ENCODE results near the gene FAM107B. TPM values are rescaled to one million over a fixed set of nuclear protein-coding genes. Genes with fewer than 3 reads are reported as not detected.

FAM107B gene
- total RNA-seq, 1 experiment from 2014 or later: 41.6 TPM

DNA sequence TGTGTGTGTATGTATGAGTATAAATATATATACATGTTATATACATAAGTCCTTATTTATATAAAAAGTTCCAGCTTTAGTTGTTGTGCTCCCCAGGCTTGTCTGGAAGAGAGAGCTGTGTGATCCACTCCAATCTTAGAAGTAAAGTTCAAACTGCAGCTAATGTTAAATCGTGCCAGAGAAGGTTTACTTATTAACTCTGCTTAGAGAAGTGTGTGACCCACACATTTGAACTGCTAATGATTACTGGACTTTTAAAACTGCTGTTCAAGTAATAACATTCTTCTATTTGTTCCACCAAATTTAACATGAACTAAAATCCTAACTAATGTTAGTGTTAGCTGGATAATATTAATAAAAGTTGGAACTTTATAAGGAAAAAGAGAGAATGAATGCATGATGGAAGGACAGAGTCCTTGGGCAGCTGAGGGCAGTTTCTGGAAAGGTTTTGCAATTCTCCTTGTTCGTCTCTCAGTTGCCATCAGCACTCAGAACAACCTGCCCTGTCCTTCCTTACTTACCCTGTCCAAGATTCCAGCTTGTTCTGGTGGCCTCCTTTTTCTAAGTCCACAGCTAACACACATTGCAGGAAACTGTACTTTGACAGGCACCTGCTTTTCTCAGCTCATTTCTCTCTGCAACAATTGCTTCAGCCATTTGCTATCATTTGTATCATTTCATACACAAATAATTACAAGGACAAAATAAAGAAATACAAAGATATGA, 162.6 kb downstream of the FAM107B start (continued):
- TF ChIP-seq, protein P1, sequence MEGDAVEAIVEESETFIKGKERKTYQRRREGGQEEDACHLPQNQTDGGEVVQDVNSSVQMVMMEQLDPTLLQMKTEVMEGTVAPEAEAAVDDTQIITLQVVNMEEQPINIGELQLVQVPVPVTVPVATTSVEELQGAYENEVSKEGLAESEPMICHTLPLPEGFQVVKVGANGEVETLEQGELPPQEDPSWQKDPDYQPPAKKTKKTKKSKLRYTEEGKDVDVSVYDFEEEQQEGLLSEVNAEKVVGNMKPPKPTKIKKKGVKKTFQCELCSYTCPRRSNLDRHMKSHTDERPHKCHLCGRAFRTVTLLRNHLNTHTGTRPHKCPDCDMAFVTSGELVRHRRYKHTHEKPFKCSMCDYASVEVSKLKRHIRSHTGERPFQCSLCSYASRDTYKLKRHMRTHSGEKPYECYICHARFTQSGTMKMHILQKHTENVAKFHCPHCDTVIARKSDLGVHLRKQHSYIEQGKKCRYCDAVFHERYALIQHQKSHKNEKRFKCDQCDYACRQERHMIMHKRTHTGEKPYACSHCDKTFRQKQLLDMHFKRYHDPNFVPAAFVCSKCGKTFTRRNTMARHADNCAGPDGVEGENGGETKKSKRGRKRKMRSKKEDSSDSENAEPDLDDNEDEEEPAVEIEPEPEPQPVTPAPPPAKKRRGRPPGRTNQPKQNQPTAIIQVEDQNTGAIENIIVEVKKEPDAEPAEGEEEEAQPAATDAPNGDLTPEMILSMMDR (IDR thresholded peaks at IDR 0.05 in 2 of 3, conservative IDR thresholded peaks at IDR 0.05 in 1 of 3; ENCODE audit: borderline replicate concordance in 1 of 3, insufficient read depth in 1 of 3, low read depth in 2 of 3, low read length in 2 of 3): no peak
- no peak for TF ChIP-seq EZH2 (IDR thresholded peaks at IDR 0.05)

DNA sequence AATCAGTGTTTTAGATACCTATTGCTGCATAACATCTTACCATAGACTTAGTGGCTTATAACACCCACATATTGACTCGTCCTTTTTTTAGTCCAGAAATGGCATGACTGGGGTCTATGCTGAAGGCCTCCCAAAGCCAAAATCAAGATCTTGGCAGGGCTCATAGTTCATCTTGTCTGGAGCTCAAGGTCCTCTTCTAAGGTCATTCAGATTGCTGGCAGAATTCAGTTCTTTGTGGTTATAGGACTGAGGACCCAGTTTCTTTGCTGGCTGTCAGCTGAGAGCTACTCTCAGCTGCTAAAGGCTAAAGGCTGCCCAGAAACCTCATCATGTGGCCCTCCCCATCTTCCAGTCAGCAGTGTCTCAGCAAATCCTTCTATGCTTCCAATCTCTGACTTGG, 165.5 kb downstream of the FAM107B start:
- no peaks in the 10 kb centered on the region for H4K20me1 ChIP-seq (ENCODE audit: insufficient read depth)
- intact Hi-C loops (cut with micrococcal nuclease): no loop called here
- DNase-seq (ENCODE audit: low read depth, low spot score) (no peak), ATAC-seq (no peak)
- H3K9ac ChIP-seq (ENCODE audit: low read length): no peak overlapping the region
- H3K9me2 ChIP-seq (ENCODE audit: insufficient read depth): no peaks in the 10 kb centered on the region
- no peak overlapping the region for H3K4me3 ChIP-seq (replicated peaks in 1 of 2; ENCODE audit: low read depth in 1 of 2, low read length in 2 of 2)
- RAD21 ChIA-PET (ENCODE audit: low non-redundant PET in 1 of 2, low total read pairs in 2 of 2, uncharacterized antibody in 2 of 2, unreplicated experiment in 2 of 2): no interaction called here
- TF ChIP-seq SP1 (IDR thresholded peaks at IDR 0.05; ENCODE audit: low read depth) (no peak), CEBPB (IDR thresholded peaks at IDR 0.05; ENCODE audit: low read depth) (no peak), POLR2AphosphoS5 (IDR thresholded peaks at IDR 0.05; ENCODE audit: low read depth, low read length) (no peak), JUND (IDR thresholded peaks at IDR 0.05) (no peak), YY1 (IDR thresholded peaks at IDR 0.05; ENCODE audit: extremely low read depth, insufficient replicate concordance, low read depth, low read length) (no peak), ZNF274 (IDR thresholded peaks at IDR 0.05; ENCODE audit: low read depth, low read length) (no peak), SRF (IDR thresholded peaks at IDR 0.05; ENCODE audit: low read depth) (no peak), FOSL1 (IDR thresholded peaks at IDR 0.05; ENCODE audit: low read depth) (no peak), EGR1 (IDR thresholded peaks at IDR 0.05; ENCODE audit: low read depth) (no peak), MAX (IDR thresholded peaks at IDR 0.05) (no peak)
- TF ChIP-seq, protein P2, sequence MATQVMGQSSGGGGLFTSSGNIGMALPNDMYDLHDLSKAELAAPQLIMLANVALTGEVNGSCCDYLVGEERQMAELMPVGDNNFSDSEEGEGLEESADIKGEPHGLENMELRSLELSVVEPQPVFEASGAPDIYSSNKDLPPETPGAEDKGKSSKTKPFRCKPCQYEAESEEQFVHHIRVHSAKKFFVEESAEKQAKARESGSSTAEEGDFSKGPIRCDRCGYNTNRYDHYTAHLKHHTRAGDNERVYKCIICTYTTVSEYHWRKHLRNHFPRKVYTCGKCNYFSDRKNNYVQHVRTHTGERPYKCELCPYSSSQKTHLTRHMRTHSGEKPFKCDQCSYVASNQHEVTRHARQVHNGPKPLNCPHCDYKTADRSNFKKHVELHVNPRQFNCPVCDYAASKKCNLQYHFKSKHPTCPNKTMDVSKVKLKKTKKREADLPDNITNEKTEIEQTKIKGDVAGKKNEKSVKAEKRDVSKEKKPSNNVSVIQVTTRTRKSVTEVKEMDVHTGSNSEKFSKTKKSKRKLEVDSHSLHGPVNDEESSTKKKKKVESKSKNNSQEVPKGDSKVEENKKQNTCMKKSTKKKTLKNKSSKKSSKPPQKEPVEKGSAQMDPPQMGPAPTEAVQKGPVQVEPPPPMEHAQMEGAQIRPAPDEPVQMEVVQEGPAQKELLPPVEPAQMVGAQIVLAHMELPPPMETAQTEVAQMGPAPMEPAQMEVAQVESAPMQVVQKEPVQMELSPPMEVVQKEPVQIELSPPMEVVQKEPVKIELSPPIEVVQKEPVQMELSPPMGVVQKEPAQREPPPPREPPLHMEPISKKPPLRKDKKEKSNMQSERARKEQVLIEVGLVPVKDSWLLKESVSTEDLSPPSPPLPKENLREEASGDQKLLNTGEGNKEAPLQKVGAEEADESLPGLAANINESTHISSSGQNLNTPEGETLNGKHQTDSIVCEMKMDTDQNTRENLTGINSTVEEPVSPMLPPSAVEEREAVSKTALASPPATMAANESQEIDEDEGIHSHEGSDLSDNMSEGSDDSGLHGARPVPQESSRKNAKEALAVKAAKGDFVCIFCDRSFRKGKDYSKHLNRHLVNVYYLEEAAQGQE (IDR thresholded peaks at IDR 0.05; ENCODE audit: low read depth): no peak
- TF ChIP-seq, protein P1 (IDR thresholded peaks at IDR 0.05 in 2 of 3, conservative IDR thresholded peaks at IDR 0.05 in 1 of 3; ENCODE audit: borderline replicate concordance in 1 of 3, insufficient read depth in 1 of 3, low read depth in 2 of 3, low read length in 2 of 3): no peak
- no peak overlapping the region for H3K27ac ChIP-seq (ENCODE audit: low read depth, low read length)
- H3K27me3 ChIP-seq (ENCODE audit: insufficient read depth, low read length): no peaks in the 10 kb centered on the region
- no peak overlapping the region for H2AFZ ChIP-seq (ENCODE audit: low read depth, low read length, poor library complexity, severe bottlenecking)
- no TSS peak for BruUV-seq (replicated peaks)
- H3K9me3 ChIP-seq (ENCODE audit: control insufficient read depth in 1 of 2, insufficient read depth in 1 of 2, low read depth in 1 of 2, low read length in 2 of 2): no peaks in the 10 kb centered on the region
- H3K4me2 ChIP-seq (ENCODE audit: low read length): no peak overlapping the region
- H3K36me3 ChIP-seq (ENCODE audit: control insufficient read depth in 1 of 2, insufficient read depth in 2 of 2, low read length in 2 of 2): no peaks in the 10 kb centered on the region
- peaks cover 6 to 15% of the 10 kb centered on the region in 2 experiments for H3K4me1 ChIP-seq (ENCODE audit: control insufficient read depth in 1 of 2, insufficient read depth in 2 of 2, low read length in 2 of 2)
- CTCF ChIA-PET: no interaction called here
- H3K79me2 ChIP-seq (ENCODE audit: insufficient read depth, low read length): no peaks in the 10 kb centered on the region
- POLR2A ChIA-PET: no interaction called here
